Activated CD4-positive, alpha-beta T cell treated with anti-CD3 and anti-CD28 coated beads, Interleukin-2, amount 50 U/mL, for 4 hours (primary cell): ENCODE results near the gene ARHGAP35.

ENCODE experiments used
- DNase-seq, 2 experiments: peaks; one replicate each; pipeline ENCODE4 v3.0.0-alpha.2; 2020

Gene ARHGAP35

DNA sequence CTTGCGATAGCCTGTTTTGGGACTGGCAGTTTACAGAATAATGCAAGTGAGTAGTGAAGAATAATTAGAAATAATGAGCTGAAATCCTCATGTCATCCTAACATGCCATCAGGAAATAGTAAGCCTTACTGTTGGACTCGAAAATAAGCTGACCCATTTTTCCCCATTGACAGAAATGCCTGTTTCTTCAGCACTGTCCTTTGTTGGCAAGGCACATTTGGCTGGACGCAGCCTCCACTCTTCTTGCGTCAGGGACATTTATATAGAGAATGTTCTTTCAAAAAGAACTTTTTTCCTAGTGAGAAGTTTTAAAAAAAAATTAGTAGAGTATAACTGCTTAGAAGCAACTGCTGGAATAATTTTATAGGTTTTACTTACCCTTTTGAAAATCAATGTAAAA lies 47.1 kb downstream of the ARHGAP35 start:
- DNase-seq: no peak

DNA sequence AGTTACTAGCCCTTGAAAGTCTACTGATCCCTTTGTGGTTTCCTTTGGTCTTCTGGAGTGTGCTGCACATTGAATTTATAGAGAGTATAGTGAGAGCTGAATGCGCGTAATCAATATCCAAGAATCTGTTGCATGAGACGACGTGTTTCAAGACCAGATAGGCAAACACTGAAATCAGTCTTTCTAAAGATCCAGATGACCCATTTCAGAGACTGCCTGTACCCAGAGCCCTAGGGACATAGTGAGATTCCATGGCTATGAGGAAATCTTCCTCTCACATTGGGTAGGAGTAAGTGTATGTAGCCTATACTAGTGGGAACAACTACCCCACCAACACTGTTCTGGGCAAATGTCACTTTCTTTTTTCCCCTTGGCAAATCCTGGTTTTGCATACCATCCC lies 48.6 kb downstream of the ARHGAP35 start:
- no peak for DNase-seq
